Measurements from ENCODE around the gene GPR137. TPM values are rescaled to one million over a fixed set of nuclear protein-coding genes. Genes with fewer than 3 reads are reported as not detected.

The GPR137 gene
- total RNA-seq, 2 donors from 2014 or later = 34.2 to 37.6 TPM

- Mint-ChIP-seq H3K36me3 (no peaks in the 10 kb centered on the region), H3K9me3 (no peaks in the 10 kb centered on the region), H3K27ac (peak overlapping the region; percentile 12)
- DNase-seq (ENCODE audit: low spot score in 2 of 2) = peak; percentile 78 to 89
- peak; percentile 84 to 90 for ATAC-seq
Observed at GRCh38 chr11:64331569-64332371, 46.1 kb downstream of the GPR137 start.

DNA sequence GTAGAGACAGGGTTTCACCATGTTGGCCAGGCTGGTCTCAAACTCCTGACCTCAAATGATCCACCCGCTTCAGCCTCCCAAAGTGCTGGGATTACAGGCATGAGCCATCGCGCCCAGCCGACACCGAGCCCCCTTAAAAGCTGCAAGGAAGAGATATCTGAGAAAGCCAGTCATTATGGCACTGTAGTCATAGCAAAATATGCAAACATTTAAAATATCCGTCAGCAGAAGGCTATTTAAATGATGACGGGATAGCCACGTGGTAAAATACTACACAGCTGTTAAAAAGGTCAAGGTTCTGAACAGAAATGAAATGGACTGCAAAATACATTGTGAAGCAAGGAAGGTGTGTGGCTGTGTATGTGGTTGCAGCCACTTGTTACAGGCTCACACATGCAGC is 47.9 kb downstream of the GPR137 start:
- no peak for ATAC-seq
- DNase-seq (ENCODE audit: low spot score in 2 of 2) = no peak
- no peaks in the 10 kb centered on the region for H3K36me3 Mint-ChIP-seq
- H3K9me3 Mint-ChIP-seq = no peaks in the 10 kb centered on the region
- no peak overlapping the region for H3K27ac Mint-ChIP-seq

- peak; percentile 55 to 79 for DNase-seq (ENCODE audit: low spot score in 2 of 2)
- ATAC-seq = peak; percentile 70 to 81
- H3K9me3 Mint-ChIP-seq = no peaks in the 10 kb centered on the region
- H3K36me3 Mint-ChIP-seq = peaks cover 0 to 10% of the 10 kb centered on the region in 2 donors
- peak overlapping the region; percentile 11 to 79 for H3K27ac Mint-ChIP-seq
Observed at GRCh38 chr11:64334764-64335735, 49.4 kb downstream of the GPR137 start.

GRCh38 chr11:64337538-64338249 is 52.0 kb downstream of the GPR137 start:
- H3K36me3 Mint-ChIP-seq = peaks cover 5 to 10% of the 10 kb centered on the region in 2 donors
- H3K27ac Mint-ChIP-seq = peak overlapping the region in 1 of 2 donors; percentile 47
- ATAC-seq = no peak

DNA sequence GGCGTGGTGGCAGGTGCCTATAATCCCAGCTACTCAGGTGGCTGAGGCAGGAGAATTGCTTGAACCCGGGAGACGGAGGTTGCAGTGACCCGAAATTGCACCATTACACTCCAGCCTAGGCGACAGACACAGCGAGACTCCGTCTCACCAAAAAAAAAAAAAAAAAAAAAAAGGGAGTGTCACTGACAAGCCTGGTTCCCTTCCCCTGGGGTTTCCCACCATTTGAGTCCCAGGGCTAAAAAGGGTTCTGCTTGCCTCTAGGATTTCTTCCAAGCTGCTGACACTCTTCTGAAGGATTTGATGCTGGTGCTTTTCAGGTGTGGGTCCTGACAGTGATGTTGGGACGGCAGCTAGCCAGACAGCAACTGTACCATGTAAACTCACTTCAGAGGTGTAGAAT is 53.1 kb downstream of the GPR137 start:
- Mint-ChIP-seq H3K27ac (peak overlapping the region in 1 of 2 donors; percentile 83), H3K9me3 (no peaks in the 10 kb centered on the region), H3K36me3 (peaks cover 5 to 10% of the 10 kb centered on the region in 2 donors)
- ATAC-seq (no peak), DNase-seq (ENCODE audit: low spot score in 2 of 2) (no peak)

More at GRCh38 chr11:64337538-64338249, 52.0 kb downstream of the GPR137 start:
- DNase-seq (ENCODE audit: low spot score in 2 of 2) = no peak
- no peaks in the 10 kb centered on the region for H3K9me3 Mint-ChIP-seq

Other genes starting within 250 kb of the GPR137 start
- not detected for gene FLRT1, start 249.9 kb upstream of the GPR137 start, total RNA-seq
- 10 to 100 TPM; 11.0 to 25.3 TPM for gene MACROD1, start 119.7 kb upstream of the GPR137 start, total RNA-seq
- gene STIP1, start 99.7 kb upstream of the GPR137 start, total RNA-seq = 100 to 1,000 TPM; 328 to 366 TPM
- gene FERMT3, start 79.1 kb upstream of the GPR137 start, total RNA-seq = 100 to 1,000 TPM; 142 to 193 TPM
- 10 to 100 TPM; 31.2 to 36.5 TPM for gene TRPT1, start 59.7 kb upstream of the GPR137 start, total RNA-seq
- gene NUDT22, start 59.6 kb upstream of the GPR137 start, total RNA-seq = 10 to 100 TPM; 87.4 to 88.8 TPM
- gene DNAJC4, start 55.3 kb upstream of the GPR137 start, total RNA-seq = 10 to 100 TPM; 26.7 to 48.7 TPM
- gene VEGFB, start 51.3 kb upstream of the GPR137 start, total RNA-seq = 100 to 1,000 TPM in 1 of 2 donors, 10 to 100 TPM in 1; 57.6 to 119 TPM
- gene FKBP2, start 44.8 kb upstream of the GPR137 start, total RNA-seq = 10 to 100 TPM; 27.7 to 36.0 TPM
- 100 to 1,000 TPM; 177 to 262 TPM for gene PPP1R14B, start 38.9 kb upstream of the GPR137 start, total RNA-seq
- 10 to 100 TPM; 10.4 to 13.7 TPM for gene PLCB3, start 34.3 kb upstream of the GPR137 start, total RNA-seq
- 10 to 100 TPM in 1 of 2 donors, 1 to 10 TPM in 1; 7.1 to 31.6 TPM for gene BAD, start 1.2 kb upstream of the GPR137 start, total RNA-seq
- gene KCNK4, start 5.5 kb downstream of the GPR137 start, total RNA-seq = under 1 TPM; 0.23 to 0.46 TPM
- under 1 TPM in 1 of 2 donors, not detected in 1; 0.55 TPM for gene CATSPERZ, start 14.5 kb downstream of the GPR137 start, total RNA-seq
- gene ESRRA, start 19.7 kb downstream of the GPR137 start, total RNA-seq = 10 to 100 TPM; 33.6 to 48.1 TPM
- gene TRMT112, start 31.7 kb downstream of the GPR137 start, total RNA-seq = 100 to 1,000 TPM; 198 to 213 TPM
- 100 to 1,000 TPM; 131 to 152 TPM for gene PRDX5, start 32.3 kb downstream of the GPR137 start, total RNA-seq
- 100 to 1,000 TPM in 1 of 2 donors, 10 to 100 TPM in 1; 75.0 to 103 TPM for gene CCDC88B, start 54.4 kb downstream of the GPR137 start, total RNA-seq
- gene RPS6KA4, start 73.3 kb downstream of the GPR137 start, total RNA-seq = 10 to 100 TPM; 23.2 to 23.8 TPM

Measured in activated naive CD4-positive, alpha-beta T cell treated with anti-CD3 and anti-CD28 coated beads, Interleukin-2, amount 50 U/mL, for 72 hours (primary cell).